Right lobe of liver (tissue), 4 donors: ENCODE results near the gene SCAMP4.
"Not testable (repeated sequence)": the region's sequence is repeated elsewhere in the genome, so short reads cannot be mapped to it uniquely, and the experiment has no call there.

Source experiments
- POLR2A ChIP-seq: fragments of 450-650 bp; IDR thresholded peaks from one replicate; pipeline ENCODE4 v1.6.1; 2017; ENCODE audit warnings: antibody characterized with exemption, mild to moderate bottlenecking
- TF ChIP-seq, protein P1 (sequence below), 4 donors: fragments of 200-600 bp in 3 of 4; fragments of 450-650 bp in 1 of 4; IDR thresholded peaks; one replicate each; pipeline versions ENCODE4 v1.5.1 to v1.8.0; 2016 to 2022; ENCODE audit warnings: antibody characterized with exemption in 4 of 4, mild to moderate bottlenecking in 2 of 4
- donor health status: DM: no; HTN: no; CAD: no.
- donor health status: DM: no; HTN: no; CAD: no.
- donor health status: DM: no; HTN: yes; CAD: no.

DNA sequence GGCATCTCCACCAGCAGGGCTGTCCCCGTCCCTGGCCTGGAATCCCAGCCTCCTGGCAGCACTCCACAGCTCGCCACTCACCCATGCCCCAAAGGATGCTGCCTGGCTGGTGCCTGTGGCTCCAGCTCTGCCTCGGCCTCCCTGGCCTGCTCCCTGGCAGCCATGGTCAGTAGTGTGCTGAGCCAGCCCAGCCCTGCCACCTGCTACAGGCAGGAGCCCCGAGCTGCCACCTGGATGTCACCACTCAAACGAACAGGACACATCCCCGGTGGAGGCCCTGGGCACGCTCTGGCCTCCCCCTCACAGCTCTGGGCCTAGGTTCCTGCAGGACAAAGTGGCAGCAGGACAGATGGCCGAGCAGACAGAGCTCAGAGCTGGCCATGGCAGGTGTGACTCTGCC is 26.6 kb upstream of the SCAMP4 start:
- TF ChIP-seq, protein P1, sequence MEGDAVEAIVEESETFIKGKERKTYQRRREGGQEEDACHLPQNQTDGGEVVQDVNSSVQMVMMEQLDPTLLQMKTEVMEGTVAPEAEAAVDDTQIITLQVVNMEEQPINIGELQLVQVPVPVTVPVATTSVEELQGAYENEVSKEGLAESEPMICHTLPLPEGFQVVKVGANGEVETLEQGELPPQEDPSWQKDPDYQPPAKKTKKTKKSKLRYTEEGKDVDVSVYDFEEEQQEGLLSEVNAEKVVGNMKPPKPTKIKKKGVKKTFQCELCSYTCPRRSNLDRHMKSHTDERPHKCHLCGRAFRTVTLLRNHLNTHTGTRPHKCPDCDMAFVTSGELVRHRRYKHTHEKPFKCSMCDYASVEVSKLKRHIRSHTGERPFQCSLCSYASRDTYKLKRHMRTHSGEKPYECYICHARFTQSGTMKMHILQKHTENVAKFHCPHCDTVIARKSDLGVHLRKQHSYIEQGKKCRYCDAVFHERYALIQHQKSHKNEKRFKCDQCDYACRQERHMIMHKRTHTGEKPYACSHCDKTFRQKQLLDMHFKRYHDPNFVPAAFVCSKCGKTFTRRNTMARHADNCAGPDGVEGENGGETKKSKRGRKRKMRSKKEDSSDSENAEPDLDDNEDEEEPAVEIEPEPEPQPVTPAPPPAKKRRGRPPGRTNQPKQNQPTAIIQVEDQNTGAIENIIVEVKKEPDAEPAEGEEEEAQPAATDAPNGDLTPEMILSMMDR (IDR thresholded peaks at IDR 0.05), result not testable (repeated sequence)
- TF ChIP-seq POLR2A, result not testable (repeated sequence)
